ENCODE measurements around the gene GLP1R.

DNA sequence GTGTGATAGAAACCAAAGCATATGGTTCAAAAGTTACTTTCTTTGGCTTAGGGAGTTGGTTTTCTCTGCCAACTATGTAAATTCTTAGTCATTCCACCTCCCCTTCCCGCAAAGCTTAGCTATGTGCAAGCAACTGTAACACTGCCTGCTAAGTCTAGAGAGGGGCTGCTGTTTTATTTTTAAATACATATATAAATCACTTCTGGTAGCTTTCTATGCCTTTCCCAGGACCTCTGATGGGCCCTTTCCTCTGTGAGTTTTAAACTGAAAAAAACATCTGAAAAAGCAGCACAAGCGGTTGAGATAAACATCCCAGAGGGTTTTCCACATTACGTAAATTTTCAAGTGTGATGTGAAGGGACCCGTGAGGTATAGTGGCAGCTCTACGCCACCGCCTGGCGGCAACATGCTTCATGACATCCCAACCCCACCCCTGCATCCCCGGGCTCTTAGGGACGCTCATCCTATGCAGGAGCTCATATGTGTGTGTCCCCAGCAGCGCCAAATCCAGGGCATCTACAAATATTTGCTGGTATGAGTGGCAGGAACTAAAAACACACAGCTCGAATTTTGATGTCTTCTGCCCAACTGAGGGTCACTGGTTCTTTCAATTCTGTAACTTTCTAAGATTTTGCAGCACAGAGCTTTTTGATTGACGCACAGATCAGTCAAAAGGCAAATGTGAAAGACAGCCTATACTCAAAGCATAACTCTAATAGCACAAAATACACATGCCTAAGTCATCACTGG, 53.7 kb downstream of the GLP1R start:
- TF ChIP-seq TCF7L2 (IDR thresholded peaks at IDR 0.05; ENCODE audit: low read depth, low read length): no peak
- TF ChIP-seq, protein P1, sequence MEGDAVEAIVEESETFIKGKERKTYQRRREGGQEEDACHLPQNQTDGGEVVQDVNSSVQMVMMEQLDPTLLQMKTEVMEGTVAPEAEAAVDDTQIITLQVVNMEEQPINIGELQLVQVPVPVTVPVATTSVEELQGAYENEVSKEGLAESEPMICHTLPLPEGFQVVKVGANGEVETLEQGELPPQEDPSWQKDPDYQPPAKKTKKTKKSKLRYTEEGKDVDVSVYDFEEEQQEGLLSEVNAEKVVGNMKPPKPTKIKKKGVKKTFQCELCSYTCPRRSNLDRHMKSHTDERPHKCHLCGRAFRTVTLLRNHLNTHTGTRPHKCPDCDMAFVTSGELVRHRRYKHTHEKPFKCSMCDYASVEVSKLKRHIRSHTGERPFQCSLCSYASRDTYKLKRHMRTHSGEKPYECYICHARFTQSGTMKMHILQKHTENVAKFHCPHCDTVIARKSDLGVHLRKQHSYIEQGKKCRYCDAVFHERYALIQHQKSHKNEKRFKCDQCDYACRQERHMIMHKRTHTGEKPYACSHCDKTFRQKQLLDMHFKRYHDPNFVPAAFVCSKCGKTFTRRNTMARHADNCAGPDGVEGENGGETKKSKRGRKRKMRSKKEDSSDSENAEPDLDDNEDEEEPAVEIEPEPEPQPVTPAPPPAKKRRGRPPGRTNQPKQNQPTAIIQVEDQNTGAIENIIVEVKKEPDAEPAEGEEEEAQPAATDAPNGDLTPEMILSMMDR (IDR thresholded peaks at IDR 0.05): peak; percentile 72

All from Panc1 (cell line).